HepG2 (cell line): Measurements from ENCODE around the gene MRPL50. TPM values are rescaled to one million over a fixed set of nuclear protein-coding genes. Genes with fewer than 3 reads are reported as not detected.

Experiments
- CENPX ChIP-seq: sonication (generic); formaldehyde crosslinking; IDR thresholded peaks from 2 replicates; pipeline ENCODE4 v1.9.0; 2021; ENCODE audit warnings: mild to moderate bottlenecking, missing genetic modification reagents, moderate library complexity
- CHD2 ChIP-seq: IDR thresholded peaks from 2 replicates; pipeline ENCODE4 v1.6.1; 2011; ENCODE audit warnings: low read depth, low read length, improper control_type of control experiment
- HMG20A ChIP-seq: IDR thresholded peaks from 2 replicates; pipeline ENCODE4 v1.6.1; 2016; ENCODE audit warnings: borderline replicate concordance
- HOXA3 ChIP-seq: sonication (generic); formaldehyde crosslinking; IDR thresholded peaks from 2 replicates; pipeline ENCODE4 v1.5.0; 2020; ENCODE audit warnings: missing genetic modification reagents
- KDM2A ChIP-seq: sonication (generic); formaldehyde crosslinking; IDR thresholded peaks from 2 replicates; pipeline ENCODE4 v1.4.0; 2020; ENCODE audit warnings: low read depth, missing genetic modification reagents, borderline replicate concordance
- MAFK ChIP-seq, 2 experiments: IDR thresholded peaks in 1 of 2; conservative IDR thresholded peaks in 1 of 2; 2 replicates each; pipeline ENCODE4 v1.6.1; 2011; ENCODE audit warnings: improper control_type of control experiment in 2 of 2, low read length in 2 of 2
- NFKBIZ ChIP-seq: IDR thresholded peaks from 2 replicates; pipeline ENCODE4 v1.6.1; 2018; ENCODE audit warnings: missing genetic modification reagents, missing compliant biosample characterization
- POGZ ChIP-seq: sonication (generic); formaldehyde crosslinking; IDR thresholded peaks from 2 replicates; pipeline ENCODE4 v1.4.0; 2020; ENCODE audit warnings: mild to moderate bottlenecking, missing genetic modification reagents
- POLR2G ChIP-seq: fragments of 200-400 bp; formaldehyde crosslinking; IDR thresholded peaks from 2 replicates; pipeline ENCODE4 v1.6.1; 2018; ENCODE audit warnings: mild to moderate bottlenecking, low read depth, low read length, moderate library complexity
- RBAK ChIP-seq: sonication (generic); formaldehyde crosslinking; IDR thresholded peaks from 2 replicates; pipeline ENCODE4 v1.5.1; 2020; ENCODE audit warnings: mild to moderate bottlenecking, missing genetic modification reagents
- RBM22 ChIP-seq: fragments of 200-400 bp; formaldehyde crosslinking; optimal IDR thresholded peaks from 2 replicates; pipeline ENCODE3; 2017; ENCODE audit warnings: mild to moderate bottlenecking, low read length, moderate library complexity
- THAP11 ChIP-seq: IDR thresholded peaks from 2 replicates; pipeline ENCODE4 v1.6.1; 2016; ENCODE audit warnings: missing biosample characterization, missing genetic modification reagents
- TSC22D2 ChIP-seq: sonication (generic); formaldehyde crosslinking; IDR thresholded peaks from 2 replicates; pipeline ENCODE4 v1.5.1; 2020; ENCODE audit warnings: missing genetic modification reagents, mild to moderate bottlenecking, borderline replicate concordance
- ZFP36 ChIP-seq: fragments of 150-350 bp; IDR thresholded peaks from 2 replicates; pipeline ENCODE4 v1.6.1; 2018; ENCODE audit warnings: borderline replicate concordance, low read length, low read depth; ENCODE audit not compliant: partially characterized antibody
- ZNF136 ChIP-seq: sonication (generic); formaldehyde crosslinking; IDR thresholded peaks from 2 replicates; pipeline ENCODE4 v1.8.1; 2022; ENCODE audit warnings: low read depth, mild to moderate bottlenecking, moderate library complexity, missing genetic modification reagents
- ZNF510 ChIP-seq: sonication (generic); formaldehyde crosslinking; IDR thresholded peaks from 2 replicates; pipeline ENCODE4 v1.4.0; 2020; ENCODE audit warnings: low read depth, mild to moderate bottlenecking, missing genetic modification reagents
- ZNF619 ChIP-seq: sonication (generic); formaldehyde crosslinking; IDR thresholded peaks from 2 replicates; pipeline ENCODE4 v1.4.0; 2020; ENCODE audit warnings: mild to moderate bottlenecking, missing genetic modification reagents
- ZNF776 ChIP-seq: sonication (generic); formaldehyde crosslinking; IDR thresholded peaks from 2 replicates; pipeline ENCODE4 v1.4.0; 2020; ENCODE audit warnings: mild to moderate bottlenecking, missing genetic modification reagents
- ZSCAN31 ChIP-seq: sonication (generic); formaldehyde crosslinking; IDR thresholded peaks from 2 replicates; pipeline ENCODE4 v1.5.0; 2020; ENCODE audit warnings: low read depth, mild to moderate bottlenecking, missing genetic modification reagents
- polyA plus RNA-seq, 8 experiments: library from polyadenylated mRNA; depleted of rRNA in 3 of 8; stranded (reverse) in 7 of 8; unstranded in 1 of 8; fragments of >200 nt; fragmentation: Illumina TruSeq in 4 of 8; extraction: Trizol in 4 of 8; gene quantifications; 2 replicates each; pipeline versions ENCODE4 v1.2.1 to v1.2.3, GENCODE V29; 2011 to 2016; ENCODE audit warnings: low read depth in 4 of 8, missing spikeins in 1 of 8, mixed read lengths in 1 of 8; ENCODE audit not compliant: insufficient read depth in 1 of 8
- total RNA-seq, 5 experiments: library from RNA; depleted of rRNA; stranded (reverse); fragments of >200 nt; fragmentation: Illumina TruSeq; extraction: Trizol; gene quantifications; 2 replicates each; pipeline ENCODE4 v1.2.3, GENCODE V29; 2016; ENCODE audit warnings: low read depth in 1 of 5
- TF ChIP-seq, protein P1 (sequence below): sonication (generic); formaldehyde crosslinking; IDR thresholded peaks from 2 replicates; pipeline ENCODE4 v1.5.0; 2020; ENCODE audit warnings: mild to moderate bottlenecking, missing genetic modification reagents
- TF ChIP-seq, protein P2 (sequence below): sonication (generic); formaldehyde crosslinking; IDR thresholded peaks from 2 replicates; pipeline ENCODE4 v1.9.0; 2022; ENCODE audit warnings: missing genetic modification reagents, mild to moderate bottlenecking, borderline replicate concordance
- TF ChIP-seq, protein P3 (sequence below): sonication (generic); formaldehyde crosslinking; IDR thresholded peaks from 2 replicates; pipeline ENCODE4 v1.8.0; 2022; ENCODE audit warnings: mild to moderate bottlenecking, missing genetic modification reagents, borderline replicate concordance
- TF ChIP-seq, protein P4 (sequence below): sonication (generic); formaldehyde crosslinking; IDR thresholded peaks from 2 replicates; pipeline ENCODE4 v1.4.0; 2020; ENCODE audit warnings: mild to moderate bottlenecking, low read depth, missing genetic modification reagents
- TF ChIP-seq, protein P5 (sequence below): sonication (generic); formaldehyde crosslinking; IDR thresholded peaks from 2 replicates; pipeline ENCODE4 v1.4.0; 2020; ENCODE audit warnings: low read depth, mild to moderate bottlenecking, missing genetic modification reagents

MRPL50 gene
- total and polyA plus RNA-seq, 2 of the 13 experiments (the other 11 are each of a cell fraction or from before 2014, with no cell fraction given) = 37.1 to 70.0 TPM

DNA sequence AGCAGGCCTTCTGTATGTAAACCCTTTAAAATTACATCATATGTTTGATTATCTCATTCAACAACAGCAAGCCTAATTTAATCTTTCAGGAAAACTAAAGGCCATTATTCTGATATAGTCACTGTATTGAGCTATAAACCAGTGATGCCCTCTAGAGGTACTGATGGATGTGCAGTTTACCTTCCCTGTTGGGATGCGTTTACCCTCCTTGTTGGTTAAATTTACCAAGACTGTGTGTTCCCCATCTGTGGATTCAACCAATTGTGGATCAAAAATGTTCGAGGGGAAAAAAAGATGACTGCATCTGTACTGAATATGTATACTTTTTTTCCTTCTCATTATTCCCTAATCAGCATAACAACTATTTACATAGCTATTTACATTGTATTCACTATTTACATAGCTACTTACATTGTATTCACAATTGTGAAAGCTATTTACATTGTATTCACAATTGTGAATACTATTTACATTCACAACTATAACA is 9.9 kb downstream of the MRPL50 start (continued):
- TF ChIP-seq HMG20A (no peak), ZFP36 (no peak), CHD2 (no peak), POGZ (CRISPR knock-in tag) (peak; percentile 52; the same call in 1 of the 2 replicates), ZNF776 (CRISPR knock-in tag) (no peak), NFKBIZ (CRISPR knock-in tag) (no peak), TSC22D2 (CRISPR knock-in tag) (no peak), KDM2A (CRISPR knock-in tag) (no peak), ZNF619 (no peak), MAFK (conservative IDR thresholded peaks at IDR 0.05 in 1 of 2, IDR thresholded peaks at IDR 0.05 in 1 of 2; ENCODE audit: low read length in 2 of 2) (peak; percentile 58 to 65), CENPX (CRISPR knock-in tag) (no peak), ZSCAN31 (CRISPR knock-in tag) (no peak), ZNF510 (CRISPR knock-in tag) (no peak), ZNF136 (CRISPR knock-in tag) (no peak), HOXA3 (CRISPR knock-in tag) (no peak), POLR2G (no peak), RBAK (CRISPR knock-in tag) (no peak), RBM22 (peak; percentile 76), THAP11 (CRISPR knock-in tag) (peak; percentile 41)
- TF ChIP-seq, protein P1, sequence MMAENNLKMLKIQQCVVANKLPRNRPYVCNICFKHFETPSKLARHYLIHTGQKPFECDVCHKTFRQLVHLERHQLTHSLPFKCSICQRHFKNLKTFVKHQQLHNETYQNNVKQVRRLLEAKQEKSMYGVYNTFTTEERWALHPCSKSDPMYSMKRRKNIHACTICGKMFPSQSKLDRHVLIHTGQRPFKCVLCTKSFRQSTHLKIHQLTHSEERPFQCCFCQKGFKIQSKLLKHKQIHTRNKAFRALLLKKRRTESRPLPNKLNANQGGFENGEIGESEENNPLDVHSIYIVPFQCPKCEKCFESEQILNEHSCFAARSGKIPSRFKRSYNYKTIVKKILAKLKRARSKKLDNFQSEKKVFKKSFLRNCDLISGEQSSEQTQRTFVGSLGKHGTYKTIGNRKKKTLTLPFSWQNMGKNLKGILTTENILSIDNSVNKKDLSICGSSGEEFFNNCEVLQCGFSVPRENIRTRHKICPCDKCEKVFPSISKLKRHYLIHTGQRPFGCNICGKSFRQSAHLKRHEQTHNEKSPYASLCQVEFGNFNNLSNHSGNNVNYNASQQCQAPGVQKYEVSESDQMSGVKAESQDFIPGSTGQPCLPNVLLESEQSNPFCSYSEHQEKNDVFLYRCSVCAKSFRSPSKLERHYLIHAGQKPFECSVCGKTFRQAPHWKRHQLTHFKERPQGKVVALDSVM (CRISPR knock-in tag) = no peak
- TF ChIP-seq, protein P2, sequence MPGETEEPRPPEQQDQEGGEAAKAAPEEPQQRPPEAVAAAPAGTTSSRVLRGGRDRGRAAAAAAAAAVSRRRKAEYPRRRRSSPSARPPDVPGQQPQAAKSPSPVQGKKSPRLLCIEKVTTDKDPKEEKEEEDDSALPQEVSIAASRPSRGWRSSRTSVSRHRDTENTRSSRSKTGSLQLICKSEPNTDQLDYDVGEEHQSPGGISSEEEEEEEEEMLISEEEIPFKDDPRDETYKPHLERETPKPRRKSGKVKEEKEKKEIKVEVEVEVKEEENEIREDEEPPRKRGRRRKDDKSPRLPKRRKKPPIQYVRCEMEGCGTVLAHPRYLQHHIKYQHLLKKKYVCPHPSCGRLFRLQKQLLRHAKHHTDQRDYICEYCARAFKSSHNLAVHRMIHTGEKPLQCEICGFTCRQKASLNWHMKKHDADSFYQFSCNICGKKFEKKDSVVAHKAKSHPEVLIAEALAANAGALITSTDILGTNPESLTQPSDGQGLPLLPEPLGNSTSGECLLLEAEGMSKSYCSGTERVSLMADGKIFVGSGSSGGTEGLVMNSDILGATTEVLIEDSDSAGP (CRISPR knock-in tag) = no peak
- TF ChIP-seq, protein P3, sequence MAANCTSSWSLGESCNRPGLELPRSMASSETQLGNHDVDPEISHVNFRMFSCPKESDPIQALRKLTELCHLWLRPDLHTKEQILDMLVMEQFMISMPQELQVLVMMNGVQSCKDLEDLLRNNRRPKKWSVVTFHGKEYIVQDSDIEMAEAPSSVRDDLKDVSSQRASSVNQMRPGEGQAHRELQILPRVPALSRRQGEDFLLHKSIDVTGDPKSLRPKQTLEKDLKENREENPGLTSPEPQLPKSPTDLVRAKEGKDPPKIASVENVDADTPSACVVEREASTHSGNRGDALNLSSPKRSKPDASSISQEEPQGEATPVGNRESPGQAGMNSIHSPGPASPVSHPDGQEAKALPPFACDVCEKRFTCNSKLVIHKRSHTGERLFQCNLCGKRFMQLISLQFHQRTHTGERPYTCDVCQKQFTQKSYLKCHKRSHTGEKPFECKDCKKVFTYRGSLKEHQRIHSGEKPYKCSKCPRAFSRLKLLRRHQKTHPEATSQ (CRISPR knock-in tag) = no peak
- TF ChIP-seq, protein P4, sequence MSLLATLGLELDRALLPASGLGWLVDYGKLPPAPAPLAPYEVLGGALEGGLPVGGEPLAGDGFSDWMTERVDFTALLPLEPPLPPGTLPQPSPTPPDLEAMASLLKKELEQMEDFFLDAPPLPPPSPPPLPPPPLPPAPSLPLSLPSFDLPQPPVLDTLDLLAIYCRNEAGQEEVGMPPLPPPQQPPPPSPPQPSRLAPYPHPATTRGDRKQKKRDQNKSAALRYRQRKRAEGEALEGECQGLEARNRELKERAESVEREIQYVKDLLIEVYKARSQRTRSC (CRISPR knock-in tag) = no peak
- TF ChIP-seq, protein P5, sequence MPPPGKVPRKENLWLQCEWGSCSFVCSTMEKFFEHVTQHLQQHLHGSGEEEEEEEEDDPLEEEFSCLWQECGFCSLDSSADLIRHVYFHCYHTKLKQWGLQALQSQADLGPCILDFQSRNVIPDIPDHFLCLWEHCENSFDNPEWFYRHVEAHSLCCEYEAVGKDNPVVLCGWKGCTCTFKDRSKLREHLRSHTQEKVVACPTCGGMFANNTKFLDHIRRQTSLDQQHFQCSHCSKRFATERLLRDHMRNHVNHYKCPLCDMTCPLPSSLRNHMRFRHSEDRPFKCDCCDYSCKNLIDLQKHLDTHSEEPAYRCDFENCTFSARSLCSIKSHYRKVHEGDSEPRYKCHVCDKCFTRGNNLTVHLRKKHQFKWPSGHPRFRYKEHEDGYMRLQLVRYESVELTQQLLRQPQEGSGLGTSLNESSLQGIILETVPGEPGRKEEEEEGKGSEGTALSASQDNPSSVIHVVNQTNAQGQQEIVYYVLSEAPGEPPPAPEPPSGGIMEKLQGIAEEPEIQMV (CRISPR knock-in tag) = no peak
